ENCODE data around the gene AKT1S1.
"Not testable (repeated sequence)": the region's sequence is repeated elsewhere in the genome, so short reads cannot be mapped to it uniquely, and the experiment has no call there.

Gene AKT1S1

GRCh38 chr19:49877020-49877878 is at the start of gene AKT1S1, which contains the start of gene TBC1D17:
Gene AKT1S1, minus strand, starts transcription at chr19:49877355. Its CDS starts 4,060 bp downstream, at chr19:49873295.
Gene TBC1D17, plus strand, starts transcription at chr19:49877702. Its CDS starts 22 bp downstream, at chr19:49877724.
- intact Hi-C loops (cut with DNase I; ENCODE audit: low total_unique reads) = no loop called here
- Histone ChIP-seq H3K4me3 (peak within 1 kb of the TSS; percentile 90 to 97), H3K27ac (peak within 1 kb of the TSS; percentile 100), H3K9me3 (no peaks in the 10 kb centered on the region), H3K36me3 (peaks cover 33 to 58% (median 35%) of the 10 kb centered on the region in 3 donors), H3K27me3 (no peaks in the 10 kb centered on the region), H3K4me1 (peaks cover 0 to 32% (median 27%) of the 10 kb centered on the region in 4 donors)
- TF ChIP-seq, protein P1, sequence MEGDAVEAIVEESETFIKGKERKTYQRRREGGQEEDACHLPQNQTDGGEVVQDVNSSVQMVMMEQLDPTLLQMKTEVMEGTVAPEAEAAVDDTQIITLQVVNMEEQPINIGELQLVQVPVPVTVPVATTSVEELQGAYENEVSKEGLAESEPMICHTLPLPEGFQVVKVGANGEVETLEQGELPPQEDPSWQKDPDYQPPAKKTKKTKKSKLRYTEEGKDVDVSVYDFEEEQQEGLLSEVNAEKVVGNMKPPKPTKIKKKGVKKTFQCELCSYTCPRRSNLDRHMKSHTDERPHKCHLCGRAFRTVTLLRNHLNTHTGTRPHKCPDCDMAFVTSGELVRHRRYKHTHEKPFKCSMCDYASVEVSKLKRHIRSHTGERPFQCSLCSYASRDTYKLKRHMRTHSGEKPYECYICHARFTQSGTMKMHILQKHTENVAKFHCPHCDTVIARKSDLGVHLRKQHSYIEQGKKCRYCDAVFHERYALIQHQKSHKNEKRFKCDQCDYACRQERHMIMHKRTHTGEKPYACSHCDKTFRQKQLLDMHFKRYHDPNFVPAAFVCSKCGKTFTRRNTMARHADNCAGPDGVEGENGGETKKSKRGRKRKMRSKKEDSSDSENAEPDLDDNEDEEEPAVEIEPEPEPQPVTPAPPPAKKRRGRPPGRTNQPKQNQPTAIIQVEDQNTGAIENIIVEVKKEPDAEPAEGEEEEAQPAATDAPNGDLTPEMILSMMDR (IDR thresholded peaks at IDR 0.05) = no peak
- peak; percentile 99 to 100 for DNase-seq

- no peaks in the 10 kb centered on the region for H3K27me3 ChIP-seq
- intact Hi-C loops (cut with DNase I; ENCODE audit: low total_unique reads) = no loop called here
- no peak overlapping the region for H3K27ac ChIP-seq
- no peak overlapping the region for H3K4me3 ChIP-seq
- TF ChIP-seq, protein P1 (IDR thresholded peaks at IDR 0.05) = no peak
- H3K4me1 ChIP-seq = peaks cover 0 to 36% (median 25%) of the 10 kb centered on the region in 4 donors
- peaks cover 16 to 56% (median 39%) of the 10 kb centered on the region in 3 donors for H3K36me3 ChIP-seq
- no peak for DNase-seq
- no peaks in the 10 kb centered on the region for H3K9me3 ChIP-seq
Observed at GRCh38 chr19:49926515-49926914, 49.4 kb upstream of the AKT1S1 start.

GRCh38 chr19:49925486-49925885 is 48.3 kb upstream of the AKT1S1 start:
- Histone ChIP-seq H3K36me3 (peaks cover 16 to 66% (median 45%) of the 10 kb centered on the region in 3 donors), H3K27ac (no peak overlapping the region), H3K4me1 (peaks cover 0 to 36% (median 25%) of the 10 kb centered on the region in 4 donors), H3K4me3 (no peak overlapping the region), H3K27me3 (no peaks in the 10 kb centered on the region), H3K9me3 (no peaks in the 10 kb centered on the region)
- intact Hi-C loops (cut with DNase I; ENCODE audit: low total_unique reads) = no loop called here
- TF ChIP-seq, protein P1 (IDR thresholded peaks at IDR 0.05) = no peak
- DNase-seq = no peak

DNA sequence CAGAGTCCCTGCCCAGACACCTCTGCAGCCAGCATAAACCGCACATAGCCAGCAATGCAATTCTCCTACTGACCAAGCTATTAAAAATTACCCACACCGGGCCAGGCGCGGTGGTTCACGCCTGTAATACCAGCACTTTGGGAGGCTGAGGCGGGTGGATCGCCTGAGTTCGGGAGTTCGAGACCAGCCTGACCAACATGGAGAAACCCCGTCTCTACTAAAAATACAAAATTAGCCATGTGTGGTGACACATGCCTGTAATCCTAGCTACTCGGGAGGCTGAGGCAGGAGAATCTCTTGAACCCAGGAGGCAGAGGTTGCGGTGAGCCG is 47.7 kb upstream of the AKT1S1 start:
- DNase-seq; H3K4me3 ChIP-seq; intact Hi-C loops (cut with DNase I; ENCODE audit: low total_unique reads); H3K27me3 ChIP-seq; H3K27ac ChIP-seq; H3K9me3 ChIP-seq: not testable (repeated sequence)
- Histone ChIP-seq H3K4me1 (peaks cover 0 to 30% (median 25%) of the 10 kb centered on the region in 4 donors), H3K36me3 (peaks cover 16 to 70% (median 45%) of the 10 kb centered on the region in 3 donors)

GRCh38 chr19:49924004-49924880 is 47.1 kb upstream of the AKT1S1 start:
- H3K27ac ChIP-seq = no peak overlapping the region
- H3K36me3 ChIP-seq = peaks cover 16 to 72% (median 45%) of the 10 kb centered on the region in 3 donors
- H3K9me3 ChIP-seq = no peaks in the 10 kb centered on the region
- H3K4me3 ChIP-seq = no peak overlapping the region
- intact Hi-C loops (cut with DNase I; ENCODE audit: low total_unique reads) = no loop called here
- peaks cover 0 to 30% (median 25%) of the 10 kb centered on the region in 4 donors for H3K4me1 ChIP-seq
- no peak for DNase-seq
- no peaks in the 10 kb centered on the region for H3K27me3 ChIP-seq
- TF ChIP-seq, protein P1 (IDR thresholded peaks at IDR 0.05) = no peak

Data from tibial artery (tissue), 4 donors.